Activated naive CD4-positive, alpha-beta T cell treated with Interleukin-2 at 50 U/mL for 16 hours (primary cell): ENCODE results near the gene ASCL2.

Experiments
- DNase-seq: peaks from one replicate; pipeline ENCODE4 v3.0.0-alpha.2; 2020

ASCL2 gene

GRCh38 chr11:2223153-2223794 lies 47.1 kb downstream of the ASCL2 start:
- no peak for DNase-seq

DNA sequence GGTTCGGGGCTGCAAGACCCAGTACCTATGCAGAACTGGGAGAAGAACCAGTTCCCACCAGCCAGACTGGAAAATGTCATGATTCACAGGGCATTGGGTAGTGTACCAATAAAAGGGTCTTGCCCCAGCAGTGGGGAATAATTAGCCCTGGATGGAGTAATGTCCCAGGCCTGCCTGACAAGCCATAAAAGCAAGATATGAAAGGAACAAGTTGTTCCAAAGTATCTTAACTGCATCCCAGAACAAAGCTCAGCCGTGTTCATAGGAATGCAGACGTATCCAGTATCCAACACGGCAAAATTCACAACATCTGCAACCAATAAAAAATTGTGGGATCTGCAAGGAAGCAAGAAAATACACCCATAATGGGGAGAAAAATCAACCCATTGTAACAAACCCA lies 47.9 kb downstream of the ASCL2 start:
- DNase-seq, result no peak

DNA sequence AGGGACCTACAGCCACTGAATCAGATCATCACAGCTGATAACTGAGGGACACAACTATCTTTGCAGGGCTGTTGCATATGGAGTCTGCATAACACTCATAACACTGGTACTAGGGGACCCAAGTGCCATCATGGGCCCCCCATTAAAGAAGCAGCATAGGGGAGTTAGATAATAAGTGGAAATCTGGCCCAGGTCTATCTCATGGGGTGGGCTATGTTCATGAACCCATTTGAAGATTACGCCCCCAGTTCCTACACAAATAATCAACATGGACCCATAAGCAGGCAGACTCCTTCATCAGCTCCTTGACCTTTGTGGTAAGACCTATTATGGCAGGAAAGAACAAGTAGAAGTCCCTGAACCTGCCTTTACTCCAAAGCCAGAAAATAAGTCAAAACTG lies 48.8 kb downstream of the ASCL2 start:
- no peak for DNase-seq

- no peak for DNase-seq
Observed at GRCh38 chr11:2221024-2221423, 49.4 kb downstream of the ASCL2 start.

DNA sequence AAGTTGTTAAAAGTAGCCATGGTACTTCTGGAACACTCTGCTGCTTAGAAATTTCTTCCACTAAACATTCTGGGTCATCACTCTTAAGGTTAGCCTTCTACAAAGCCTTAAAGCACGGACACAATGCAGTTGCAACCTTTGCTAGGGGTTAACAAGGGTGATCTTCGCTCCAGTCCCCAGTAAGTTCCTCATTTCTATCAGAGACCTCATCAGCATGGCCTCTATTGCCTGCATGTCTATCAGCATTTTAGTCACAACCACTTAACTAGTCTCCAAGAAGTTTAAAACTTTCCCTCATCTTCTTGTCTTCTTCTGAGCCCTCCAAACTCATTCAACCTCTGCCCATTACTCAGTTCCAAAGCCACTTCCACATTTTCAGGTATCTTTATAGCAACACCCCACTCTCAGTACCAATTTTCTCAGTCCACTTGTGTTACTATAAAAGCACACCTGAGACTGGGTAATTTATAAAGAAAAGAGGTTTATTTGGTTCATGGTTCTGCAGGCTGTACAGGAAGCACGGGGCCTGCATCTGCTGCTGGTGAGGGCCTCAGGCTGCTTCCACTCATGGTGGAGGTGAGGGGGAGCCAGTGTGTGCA lies 50.1 kb downstream of the ASCL2 start:
- no peak for DNase-seq

DNA sequence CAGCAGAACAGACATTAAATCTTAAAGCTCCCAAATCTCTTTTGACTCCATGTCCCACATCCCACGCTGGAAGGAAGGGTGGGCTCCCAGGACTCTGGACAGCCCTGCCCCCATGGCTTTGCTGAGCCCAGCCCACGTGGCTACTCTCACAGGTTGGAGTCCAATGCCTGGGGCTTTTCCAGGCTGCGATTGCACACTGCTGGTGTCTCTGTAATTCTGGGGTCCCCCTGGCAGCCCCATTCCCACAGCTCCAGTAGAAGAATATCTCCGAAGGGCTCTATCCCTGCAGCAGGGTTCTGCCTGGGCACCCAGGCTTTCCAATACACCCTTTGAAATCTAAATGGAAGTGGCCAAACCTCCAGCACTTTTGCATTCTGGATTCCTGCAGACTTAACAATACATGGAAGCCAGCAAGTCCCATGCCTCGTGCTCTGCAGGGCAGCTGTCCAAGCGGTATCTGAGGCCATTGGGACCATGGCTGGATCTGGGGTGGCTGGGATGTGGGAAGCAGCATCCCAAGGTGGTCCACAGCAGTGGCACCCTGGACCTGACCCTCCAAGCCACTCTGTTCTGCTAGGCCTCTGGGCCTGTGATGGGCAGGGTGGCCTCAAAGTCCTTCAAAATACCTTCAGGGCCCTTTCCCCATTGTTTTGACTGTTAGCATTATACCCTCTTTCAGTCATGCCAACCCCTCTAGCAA lies 50.9 kb downstream of the ASCL2 start:
- no peak for DNase-seq
